Mesodermal cell (in vitro differentiated cells): ENCODE data around the gene SH3GL2.

Experiments used
- H3K27ac ChIP-seq: 2 replicates; pipeline ENCODE4 v1.7.0; 2013; ENCODE audit warnings: mild to moderate bottlenecking, low read depth, low read length, moderate library complexity; ENCODE audit not compliant: severe bottlenecking
- H3K36me3 ChIP-seq: 2 replicates; pipeline ENCODE4 v1.7.1; 2013; ENCODE audit warnings: mild to moderate bottlenecking, low read length, moderate library complexity; ENCODE audit not compliant: control insufficient read depth, insufficient read depth
- H3K4me1 ChIP-seq: one replicate; pipeline ENCODE4 v1.7.1; 2013; ENCODE audit warnings: mild to moderate bottlenecking, low read length; ENCODE audit not compliant: insufficient read depth, control insufficient read depth, poor library complexity, severe bottlenecking
- H3K4me3 ChIP-seq: 2 replicates; pipeline ENCODE4 v1.7.0; 2013; ENCODE audit warnings: low read length, control low read depth, mild to moderate bottlenecking; ENCODE audit not compliant: insufficient read depth, poor library complexity, severe bottlenecking; ENCODE audit errors: extremely low read depth
- H3K9me3 ChIP-seq: 2 replicates; pipeline ENCODE4 v1.7.1; 2013; ENCODE audit warnings: mild to moderate bottlenecking, low read length, moderate library complexity; ENCODE audit not compliant: control insufficient read depth
- WGBS, 2 experiments: methylation state at CpG; one replicate each; pipeline ENCODE4 v1.1.5; 2013; ENCODE audit warnings: missing lambda C conversion rate in 2 of 2; ENCODE audit not compliant: insufficient coverage in 2 of 2; 5-methylcytosine and 5-hydroxymethylcytosine counted together

Gene SH3GL2

GRCh38 chr9:17574342-17574741 is 4.5 kb upstream of the SH3GL2 start:
- Histone ChIP-seq H3K4me1 (peaks cover 7% of the 10 kb centered on the region), H3K36me3 (no peaks in the 10 kb centered on the region), H3K9me3 (no peaks in the 10 kb centered on the region), H3K27ac (no peak overlapping the region), H3K4me3 (no peak overlapping the region)
- 67 to 83% methylated on average over 1 of the region's 2 CpGs for WGBS, 2 experiments

- H3K9me3 ChIP-seq: no peaks in the 10 kb centered on the region
- H3K4me1 ChIP-seq: peaks cover 7% of the 10 kb centered on the region
- H3K4me3 ChIP-seq: peak overlapping the region; percentile 33
- H3K27ac ChIP-seq: no peak overlapping the region
- WGBS, 2 experiments: 2% methylated on average over 11 to 17 of the region's 17 CpGs
- no peaks in the 10 kb centered on the region for H3K36me3 ChIP-seq
These were observed 322 bp upstream of the SH3GL2 start for GRCh38 chr9:17578577-17578910.

- no peak overlapping the region for H3K4me3 ChIP-seq
These were observed 1.3 kb downstream of the SH3GL2 start for GRCh38 chr9:17580119-17580518.

GRCh38 chr9:17587113-17587512 is 8.2 kb downstream of the SH3GL2 start:
- Histone ChIP-seq H3K27ac (no peak overlapping the region), H3K9me3 (no peaks in the 10 kb centered on the region), H3K36me3 (no peaks in the 10 kb centered on the region), H3K4me3 (no peak overlapping the region), H3K4me1 (no peaks in the 10 kb centered on the region)
- 86% methylated on average over 1 of the region's 5 CpGs; no CpG with 5 or more reads in 1 of the 2 experiments for WGBS, 2 experiments

More at GRCh38 chr9:17580119-17580518, 1.3 kb downstream of the SH3GL2 start:
- Histone ChIP-seq H3K9me3 (no peaks in the 10 kb centered on the region), H3K27ac (no peak overlapping the region), H3K36me3 (no peaks in the 10 kb centered on the region), H3K4me1 (no peaks in the 10 kb centered on the region)
- WGBS, 2 experiments: 75 to 80% methylated on average over 2 to 6 of the region's 9 CpGs

- Histone ChIP-seq H3K4me3 (no peak overlapping the region), H3K4me1 (no peaks in the 10 kb centered on the region), H3K36me3 (no peaks in the 10 kb centered on the region), H3K27ac (no peak overlapping the region), H3K9me3 (no peaks in the 10 kb centered on the region)
- no CpG with 5 or more reads among the region's 1 CpG for WGBS, 2 experiments
These were observed 9.5 kb downstream of the SH3GL2 start for GRCh38 chr9:17588395-17588794.

GRCh38 chr9:17588941-17589340 is 10.1 kb downstream of the SH3GL2 start:
- no peaks in the 10 kb centered on the region for H3K36me3 ChIP-seq
- no peak overlapping the region for H3K27ac ChIP-seq
- no peaks in the 10 kb centered on the region for H3K9me3 ChIP-seq
- no peak overlapping the region for H3K4me3 ChIP-seq
- 83 to 86% methylated on average over 2 of the region's 4 CpGs for WGBS, 2 experiments
- H3K4me1 ChIP-seq: no peaks in the 10 kb centered on the region

GRCh38 chr9:17589771-17590170 is 10.9 kb downstream of the SH3GL2 start:
- WGBS, 2 experiments: 87 to 94% methylated on average over 5 of the region's 5 CpGs
- H3K27ac ChIP-seq: no peak overlapping the region
- no peak overlapping the region for H3K4me3 ChIP-seq
- H3K9me3 ChIP-seq: no peaks in the 10 kb centered on the region
- no peaks in the 10 kb centered on the region for H3K4me1 ChIP-seq
- H3K36me3 ChIP-seq: no peaks in the 10 kb centered on the region

- Histone ChIP-seq H3K27ac (no peak overlapping the region), H3K36me3 (no peaks in the 10 kb centered on the region)
- 100% methylated on average over 1 of the region's 3 CpGs; no CpG with 5 or more reads in 1 of the 2 experiments for WGBS, 2 experiments
These were observed 16.1 kb downstream of the SH3GL2 start for GRCh38 chr9:17594961-17595360.

GRCh38 chr9:17597977-17598376 is 19.1 kb downstream of the SH3GL2 start:
- Histone ChIP-seq H3K9me3 (no peaks in the 10 kb centered on the region), H3K27ac (no peak overlapping the region), H3K36me3 (no peaks in the 10 kb centered on the region), H3K4me3 (no peak overlapping the region), H3K4me1 (peaks cover 10% of the 10 kb centered on the region)
- WGBS, 2 experiments: 94 to 100% methylated on average over 1 to 3 of the region's 3 CpGs

More at GRCh38 chr9:17594961-17595360, 16.1 kb downstream of the SH3GL2 start:
- Histone ChIP-seq H3K9me3 (no peaks in the 10 kb centered on the region), H3K4me1 (no peaks in the 10 kb centered on the region), H3K4me3 (no peak overlapping the region)

- H3K36me3 ChIP-seq: no peaks in the 10 kb centered on the region
- H3K27ac ChIP-seq: no peak overlapping the region
- H3K9me3 ChIP-seq: no peaks in the 10 kb centered on the region
- peaks cover 10% of the 10 kb centered on the region for H3K4me1 ChIP-seq
- 60 to 87% methylated on average over 2 to 3 of the region's 5 CpGs for WGBS, 2 experiments
- H3K4me3 ChIP-seq: no peak overlapping the region
These were observed 22.2 kb downstream of the SH3GL2 start for GRCh38 chr9:17600962-17601593.

- 86 to 95% methylated on average over 4 to 5 of the region's 5 CpGs for WGBS, 2 experiments
- peaks cover 10% of the 10 kb centered on the region for H3K4me1 ChIP-seq
- no peaks in the 10 kb centered on the region for H3K9me3 ChIP-seq
- H3K27ac ChIP-seq: no peak overlapping the region
- no peak overlapping the region for H3K4me3 ChIP-seq
- H3K36me3 ChIP-seq: no peaks in the 10 kb centered on the region
These were observed 25.7 kb downstream of the SH3GL2 start for GRCh38 chr9:17604556-17604955.
